NCI-H1436 treated with DMSO at 0.1 percent for 48 hours (cell line): ENCODE measurements around the gene MLPH.

Source experiments
- DNase-seq: peaks from one replicate; lab custom pipeline; 2025; lab: John Stamatoyannopoulos, UW

The MLPH gene

GRCh38 chr2:237480556-237480955 is 6.5 kb upstream of the MLPH start:
- DNase-seq = no peak

DNA sequence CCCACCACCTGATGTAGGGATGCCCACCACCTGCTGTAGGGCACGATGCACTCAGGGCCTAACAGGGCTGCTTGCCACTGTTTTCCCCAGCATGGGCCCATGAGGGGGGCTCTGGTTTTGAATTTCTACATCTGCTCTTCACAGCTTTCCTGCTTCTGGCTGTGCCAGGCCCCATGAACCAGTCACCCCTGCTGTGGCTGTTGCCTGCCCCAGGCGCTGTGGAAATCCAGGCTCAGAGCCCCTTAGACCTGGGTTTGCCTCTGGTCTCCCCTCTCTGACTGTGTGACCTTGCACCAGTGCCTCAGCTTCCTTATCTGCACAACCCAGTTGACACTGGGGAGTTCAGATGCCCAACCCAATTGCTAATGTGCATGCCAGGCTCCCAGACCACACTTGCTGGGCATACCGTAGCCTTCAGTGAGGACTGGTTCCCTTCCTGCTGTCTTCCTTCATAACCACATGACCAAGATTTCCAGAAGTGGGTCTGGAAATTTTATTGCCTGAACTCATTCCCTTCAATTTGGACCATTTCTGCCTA is 6.0 kb upstream of the MLPH start:
- no peak for DNase-seq

- DNase-seq = peak; percentile 67
These were observed 4.6 kb upstream of the MLPH start for GRCh38 chr2:237482485-237482884.

- no peak for DNase-seq
These were observed 3.9 kb upstream of the MLPH start for GRCh38 chr2:237483018-237483731.

DNA sequence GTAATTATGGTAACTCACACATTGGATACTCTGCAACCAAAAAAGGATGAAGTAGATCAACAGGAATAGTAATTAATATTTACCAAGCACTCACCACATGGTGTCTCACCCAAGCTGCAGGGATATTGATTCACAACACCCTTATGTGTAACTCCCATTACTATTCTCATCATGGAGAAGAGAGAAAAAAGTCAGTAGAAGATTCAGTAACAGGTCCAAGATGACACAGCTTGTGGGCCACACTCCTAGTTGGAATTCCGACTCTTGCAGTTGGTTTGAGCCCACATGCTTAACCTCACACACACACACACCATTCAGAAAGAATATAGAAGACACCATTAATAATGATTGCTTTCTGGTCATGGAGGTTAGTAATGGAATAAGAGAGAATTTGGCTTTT is 1.7 kb upstream of the MLPH start:
- no peak for DNase-seq

DNA sequence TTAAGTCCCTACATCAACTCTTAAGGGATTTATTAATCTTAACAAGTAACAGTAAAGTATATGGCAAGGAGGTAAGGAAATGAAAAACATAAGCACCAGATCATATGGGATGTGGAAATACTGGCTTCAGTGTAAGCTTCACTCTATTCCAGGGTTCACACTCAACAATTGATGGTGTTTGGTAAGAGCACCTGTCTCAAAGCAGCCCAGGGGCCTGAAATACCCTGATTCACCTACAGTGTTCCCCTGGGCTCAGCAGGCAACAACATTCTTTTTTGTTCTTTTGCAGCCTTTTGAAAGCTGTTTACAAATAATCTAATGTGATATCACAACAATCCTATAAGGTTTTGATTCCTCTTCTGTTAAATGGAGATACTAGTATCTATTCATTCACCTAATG is 1.2 kb upstream of the MLPH start:
- DNase-seq = no peak

DNA sequence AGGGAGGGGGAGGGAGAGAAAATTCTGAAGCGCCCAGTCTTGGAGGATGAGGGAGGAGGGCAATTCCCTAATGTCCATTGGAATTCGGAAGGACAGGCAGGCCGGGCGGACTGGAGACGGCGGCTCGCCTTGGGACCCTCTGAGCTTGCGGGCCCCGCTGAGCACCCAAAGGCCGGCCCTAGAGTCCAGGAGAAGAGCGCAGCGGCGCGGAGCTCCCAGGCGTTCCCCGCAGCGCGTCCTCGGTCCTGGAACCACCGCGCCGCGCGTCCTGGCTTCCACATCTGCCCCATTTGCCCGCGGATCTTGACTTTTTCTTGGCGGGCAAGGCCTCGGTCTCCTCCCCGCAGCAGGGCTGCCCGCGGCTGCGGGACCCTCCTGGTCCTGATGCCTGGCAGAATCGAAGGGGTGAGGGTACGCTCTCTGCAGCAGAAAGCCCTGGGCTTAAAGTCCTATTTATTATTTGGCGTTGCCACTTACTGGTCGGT is 675 bp upstream of the MLPH start:
- no peak for DNase-seq

DNA sequence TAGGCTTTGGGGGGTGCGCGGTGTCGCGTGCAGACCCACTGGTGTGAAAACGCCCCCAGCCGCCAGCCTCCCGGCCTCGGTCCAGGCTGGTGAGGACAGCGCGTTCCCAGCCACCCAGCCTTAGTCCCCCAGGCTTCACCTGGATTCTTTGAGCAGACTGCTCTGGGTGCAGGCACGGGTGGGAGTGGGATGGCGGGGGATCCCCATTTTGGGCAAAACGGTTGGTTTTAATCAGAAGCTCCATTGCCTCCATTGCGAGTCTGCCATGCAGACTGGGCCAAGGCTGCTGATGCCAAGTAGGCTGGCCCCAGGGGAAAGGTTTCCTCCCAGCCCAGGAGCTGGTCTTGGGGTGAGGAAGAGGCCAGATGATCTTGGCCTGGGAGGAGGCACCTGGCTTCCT is 445 bp downstream of the MLPH start:
- no peak for DNase-seq

- no peak for DNase-seq
These were observed 1.2 kb downstream of the MLPH start for GRCh38 chr2:237488295-237488694.

GRCh38 chr2:237488901-237489860 is 2.1 kb downstream of the MLPH start:
- no peak for DNase-seq

- no peak for DNase-seq
These were observed 3.1 kb downstream of the MLPH start for GRCh38 chr2:237490009-237490711.

DNA sequence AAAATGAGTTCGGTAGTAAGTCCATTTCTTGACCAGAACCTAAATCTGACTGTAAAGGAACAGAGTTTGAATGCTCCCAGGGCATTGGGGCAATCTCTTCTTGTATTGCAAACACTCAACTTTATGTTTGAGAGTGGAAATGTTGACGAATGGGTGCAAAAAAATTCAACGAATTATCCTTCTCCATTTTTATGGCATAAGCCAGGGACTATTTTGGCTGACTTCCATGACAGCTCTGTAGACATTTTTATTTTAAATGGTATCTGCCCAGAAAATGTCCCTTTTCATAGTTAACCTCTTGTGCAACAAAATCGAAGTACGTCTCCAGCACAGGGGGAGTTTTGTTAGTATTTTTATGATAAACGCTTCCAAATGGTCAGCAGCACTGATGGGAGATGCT is 3.7 kb downstream of the MLPH start:
- DNase-seq = no peak

- no peak for DNase-seq
These were observed 4.6 kb downstream of the MLPH start for GRCh38 chr2:237491515-237492118.

DNA sequence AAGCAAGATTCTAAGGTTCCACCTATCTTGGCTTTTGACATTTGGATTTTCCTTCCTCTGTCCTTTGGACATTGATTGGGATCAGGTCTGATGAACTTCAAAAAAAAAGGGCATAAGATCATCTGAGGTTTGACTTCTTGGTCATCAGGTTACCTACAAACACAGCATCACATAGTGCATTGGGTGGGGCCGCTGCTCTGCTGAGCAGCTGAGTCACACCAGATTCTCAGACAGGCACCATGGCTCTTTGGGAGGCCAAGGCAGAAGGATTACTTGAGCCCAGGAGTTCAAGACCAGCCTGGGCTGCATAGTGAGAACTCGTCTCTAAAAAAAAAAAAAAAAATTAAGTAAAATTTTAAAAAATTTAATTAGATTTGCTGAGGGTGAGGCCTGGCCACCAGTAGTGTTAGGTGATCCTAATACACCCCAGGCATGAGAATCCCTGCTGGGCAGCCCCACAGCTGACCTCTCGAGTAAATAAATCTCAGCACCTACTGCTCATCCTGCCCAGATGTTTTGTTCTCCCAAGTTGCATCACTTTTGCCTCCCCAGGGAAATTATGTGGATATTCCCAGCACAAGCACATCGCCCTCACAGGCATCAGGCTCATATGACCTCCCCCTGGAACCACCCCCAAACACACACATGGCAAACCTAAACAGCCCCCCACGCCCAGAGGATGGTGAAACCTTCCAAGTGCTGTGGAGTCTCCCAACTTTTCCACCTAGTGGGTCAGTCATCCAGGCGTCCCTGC is 5.3 kb downstream of the MLPH start:
- no peak for DNase-seq

DNA sequence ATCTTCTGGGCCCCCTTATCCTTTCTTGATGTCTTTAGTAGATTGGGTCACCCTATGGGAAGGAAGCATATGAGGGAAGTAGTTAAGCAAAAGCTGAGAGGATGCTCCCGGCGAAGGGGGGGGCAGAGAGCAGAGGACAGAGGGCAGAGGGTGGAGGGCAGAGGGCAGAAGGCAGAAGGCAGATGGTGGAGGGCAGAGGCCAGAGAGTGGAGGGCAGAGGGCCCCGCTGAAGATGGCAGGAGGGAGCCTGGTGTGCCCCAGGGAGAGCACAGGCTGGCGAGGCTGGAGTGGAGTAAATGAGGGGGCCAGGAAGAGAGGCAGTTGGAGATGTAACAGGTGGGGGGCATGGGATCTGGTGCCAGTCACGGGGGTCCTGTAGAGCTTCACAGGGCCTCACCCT is 7.0 kb downstream of the MLPH start:
- DNase-seq = no peak

DNA sequence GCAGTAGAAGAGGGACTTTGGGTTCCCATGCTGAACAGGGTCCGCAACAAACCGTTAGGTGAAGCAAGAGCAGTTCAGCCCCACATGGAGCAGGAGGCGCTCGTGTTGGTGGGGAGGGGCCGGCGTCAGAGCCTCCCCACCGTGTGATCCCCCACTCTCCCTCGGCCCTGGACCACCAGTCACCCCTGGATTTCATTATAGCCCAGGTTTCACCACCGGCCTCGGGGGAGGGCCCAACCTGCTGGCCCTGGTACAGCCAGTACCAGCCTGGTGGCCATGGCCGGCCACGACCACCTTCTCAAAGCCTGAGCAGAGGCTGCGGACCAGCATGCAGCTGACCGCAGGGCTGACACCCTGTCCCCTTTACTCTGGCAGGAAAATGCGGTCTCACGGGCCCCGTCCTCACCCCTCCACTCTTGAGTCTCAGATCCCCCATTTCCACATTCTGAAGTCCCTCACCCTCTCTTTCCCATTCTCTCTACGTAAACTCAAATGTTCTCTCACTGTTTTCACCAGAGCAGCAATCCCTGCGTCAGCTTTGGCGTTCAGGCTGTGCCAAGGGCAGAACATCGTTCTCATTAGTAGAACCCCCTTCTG is 8.6 kb downstream of the MLPH start:
- DNase-seq = no peak

DNA sequence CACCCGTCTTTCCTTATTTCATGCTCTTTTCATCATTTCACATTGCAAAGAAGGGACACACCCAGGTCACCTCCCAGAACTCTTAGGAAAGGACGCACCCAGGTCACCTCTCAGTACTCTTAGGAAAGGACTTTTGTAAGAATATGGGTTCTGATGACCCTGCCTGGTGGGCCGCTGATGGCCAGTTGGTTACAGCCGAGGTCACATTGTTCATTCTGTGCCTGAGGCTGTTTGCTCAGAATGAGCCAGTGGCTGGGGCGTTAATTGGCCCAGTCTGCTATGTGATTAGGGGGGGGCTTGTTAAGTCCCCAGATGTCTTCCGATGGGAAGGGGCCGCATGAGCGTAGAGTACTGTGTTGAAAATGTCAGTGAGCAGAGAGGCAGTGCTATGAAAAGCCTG is 9.4 kb downstream of the MLPH start:
- no peak for DNase-seq

GRCh38 chr2:237497009-237497837 is 10.2 kb downstream of the MLPH start:
- DNase-seq = no peak

DNA sequence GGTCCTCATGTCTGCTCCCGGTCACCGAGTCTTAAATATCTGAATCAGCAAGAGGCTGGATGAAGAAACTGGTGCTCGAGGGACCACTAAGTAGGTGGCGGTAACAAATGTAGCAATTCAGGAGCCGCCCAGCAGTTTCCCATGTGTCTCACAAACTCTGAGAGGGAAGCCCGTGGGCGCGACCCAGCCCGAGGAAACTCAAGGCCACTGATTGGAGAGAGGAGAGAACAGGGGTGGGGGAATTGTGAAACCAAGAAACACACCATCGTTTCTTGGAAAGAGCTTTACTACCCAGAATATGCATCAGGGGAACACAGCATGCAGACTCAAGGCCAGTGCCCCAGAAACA is 10.8 kb downstream of the MLPH start:
- no peak for DNase-seq

DNA sequence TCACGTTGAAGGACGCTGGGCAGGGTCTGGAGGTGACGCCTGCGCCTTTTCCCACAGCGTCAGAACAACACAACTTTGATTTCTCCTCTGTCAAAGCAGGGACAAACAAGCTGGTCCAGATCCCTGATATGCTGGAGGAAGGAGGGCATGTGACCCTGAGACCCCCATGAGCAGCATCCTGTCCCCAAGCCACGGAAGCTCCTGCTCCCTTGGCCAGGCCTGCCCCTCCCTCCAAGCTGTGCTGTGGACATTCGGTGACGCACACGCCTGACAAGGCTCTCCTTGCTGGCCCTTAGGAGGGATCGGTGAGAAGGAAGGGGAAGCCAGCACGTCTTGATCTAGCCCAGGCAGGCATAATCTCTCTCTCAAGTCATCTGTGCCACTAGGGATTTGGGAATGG is 11.3 kb downstream of the MLPH start:
- no peak for DNase-seq
